Measurements from ENCODE around the gene UBN1.

The UBN1 gene

GRCh38 chr16:4910828-4911227 is 63.5 kb downstream of the UBN1 start:
- no peak overlapping the region for H3K4me3 ChIP-seq (ENCODE audit: low read depth, low read length)
- DNase-seq (ENCODE audit: low read depth) = no peak
- TF ChIP-seq, protein P1, sequence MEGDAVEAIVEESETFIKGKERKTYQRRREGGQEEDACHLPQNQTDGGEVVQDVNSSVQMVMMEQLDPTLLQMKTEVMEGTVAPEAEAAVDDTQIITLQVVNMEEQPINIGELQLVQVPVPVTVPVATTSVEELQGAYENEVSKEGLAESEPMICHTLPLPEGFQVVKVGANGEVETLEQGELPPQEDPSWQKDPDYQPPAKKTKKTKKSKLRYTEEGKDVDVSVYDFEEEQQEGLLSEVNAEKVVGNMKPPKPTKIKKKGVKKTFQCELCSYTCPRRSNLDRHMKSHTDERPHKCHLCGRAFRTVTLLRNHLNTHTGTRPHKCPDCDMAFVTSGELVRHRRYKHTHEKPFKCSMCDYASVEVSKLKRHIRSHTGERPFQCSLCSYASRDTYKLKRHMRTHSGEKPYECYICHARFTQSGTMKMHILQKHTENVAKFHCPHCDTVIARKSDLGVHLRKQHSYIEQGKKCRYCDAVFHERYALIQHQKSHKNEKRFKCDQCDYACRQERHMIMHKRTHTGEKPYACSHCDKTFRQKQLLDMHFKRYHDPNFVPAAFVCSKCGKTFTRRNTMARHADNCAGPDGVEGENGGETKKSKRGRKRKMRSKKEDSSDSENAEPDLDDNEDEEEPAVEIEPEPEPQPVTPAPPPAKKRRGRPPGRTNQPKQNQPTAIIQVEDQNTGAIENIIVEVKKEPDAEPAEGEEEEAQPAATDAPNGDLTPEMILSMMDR (IDR thresholded peaks at IDR 0.05; ENCODE audit: control insufficient read depth, extremely low read depth, insufficient read depth) = no peak

DNA sequence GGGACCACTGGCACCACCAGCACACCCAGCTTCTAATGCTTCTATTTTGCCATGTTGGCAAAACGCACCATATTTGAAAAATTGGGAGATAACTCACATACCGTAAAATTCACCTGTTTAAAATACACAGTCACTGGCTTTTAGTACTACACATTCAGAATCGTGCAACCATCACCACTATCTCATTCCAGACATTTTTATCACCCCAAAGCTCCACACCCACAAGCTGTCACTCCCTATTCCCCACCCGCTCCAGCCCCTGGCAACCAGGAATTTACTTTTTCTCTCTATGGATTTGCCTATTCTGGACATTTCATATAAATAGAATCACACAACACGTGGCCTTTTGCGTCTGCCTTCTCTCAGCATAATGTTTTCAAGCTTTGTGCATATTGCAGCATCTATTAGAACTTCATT is 64.7 kb downstream of the UBN1 start:
- TF ChIP-seq, protein P1 (IDR thresholded peaks at IDR 0.05; ENCODE audit: control insufficient read depth, extremely low read depth, insufficient read depth) = no peak
- H3K4me3 ChIP-seq (ENCODE audit: low read depth, low read length) = no peak overlapping the region
- no peak for DNase-seq (ENCODE audit: low read depth)

DNA sequence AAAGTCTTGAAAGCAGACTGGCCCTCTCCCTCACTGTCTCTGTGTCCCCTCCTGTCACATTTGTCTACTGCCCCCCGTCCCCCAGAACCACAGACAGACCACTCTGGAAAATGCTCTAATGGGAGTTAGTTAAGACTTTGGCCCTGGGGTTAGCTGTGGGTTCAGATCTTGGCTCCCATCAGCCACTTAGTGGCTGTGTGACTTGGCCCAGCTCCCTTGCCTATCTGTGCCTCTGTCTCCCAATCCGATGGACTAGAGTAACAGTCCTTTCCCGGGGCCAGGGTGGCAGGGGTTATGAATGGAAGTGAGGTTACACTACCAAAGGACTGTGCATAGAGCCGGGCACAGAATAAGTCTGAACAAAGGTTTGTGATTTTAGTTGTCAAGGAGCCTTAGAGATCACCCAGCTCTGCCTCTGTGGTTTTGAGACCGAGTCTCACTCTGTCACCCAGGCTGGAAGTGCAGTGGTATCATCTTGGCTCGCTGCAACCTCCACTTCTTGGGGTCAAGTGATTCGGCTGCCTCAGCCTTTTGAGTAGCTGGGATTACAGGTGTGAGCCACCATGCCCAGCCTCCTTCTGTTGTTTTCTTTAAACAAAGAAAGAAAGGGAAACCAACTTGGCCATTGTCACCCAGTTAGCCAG is 66.0 kb downstream of the UBN1 start:
- DNase-seq (ENCODE audit: low read depth) = no peak
- H3K4me3 ChIP-seq (ENCODE audit: low read depth, low read length) = no peak overlapping the region
- TF ChIP-seq, protein P1 (IDR thresholded peaks at IDR 0.05; ENCODE audit: control insufficient read depth, extremely low read depth, insufficient read depth) = no peak

- no peak overlapping the region for H3K4me3 ChIP-seq (ENCODE audit: low read depth, low read length)
- no peak for DNase-seq (ENCODE audit: low read depth)
- TF ChIP-seq, protein P1 (IDR thresholded peaks at IDR 0.05; ENCODE audit: control insufficient read depth, extremely low read depth, insufficient read depth) = no peak
These were observed 66.7 kb downstream of the UBN1 start for GRCh38 chr16:4913774-4914525.

- TF ChIP-seq, protein P1 (IDR thresholded peaks at IDR 0.05; ENCODE audit: control insufficient read depth, extremely low read depth, insufficient read depth) = no peak
These were observed 67.4 kb downstream of the UBN1 start for GRCh38 chr16:4914528-4915225.

DNA sequence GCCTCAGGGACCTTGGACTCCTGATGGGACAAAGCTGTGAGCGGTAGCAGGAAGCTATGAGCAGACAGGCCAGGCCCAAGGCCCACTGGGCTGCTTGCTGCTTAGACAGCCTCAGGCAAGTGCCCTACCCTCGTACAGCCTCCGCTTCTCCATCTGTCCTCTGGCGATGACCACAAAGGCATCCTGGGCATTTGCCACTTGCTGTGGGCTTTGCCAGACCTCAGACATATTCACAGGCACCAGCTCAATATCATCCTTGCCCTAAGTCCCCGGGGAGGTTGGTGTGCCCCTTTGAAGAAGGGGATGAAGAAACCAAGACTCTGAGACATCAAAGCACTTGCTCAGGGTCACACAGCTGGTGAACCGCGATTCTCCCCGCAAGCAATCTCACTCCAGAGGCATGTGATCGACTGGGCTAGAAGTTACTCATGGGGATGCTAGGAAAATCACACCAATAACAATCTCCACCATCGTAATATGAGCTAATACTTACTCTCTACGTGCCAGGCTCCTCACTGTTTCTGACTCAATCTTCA is 68.0 kb downstream of the UBN1 start:
- H3K4me3 ChIP-seq (ENCODE audit: low read depth, low read length) = no peak overlapping the region
- TF ChIP-seq, protein P1 (IDR thresholded peaks at IDR 0.05; ENCODE audit: control insufficient read depth, extremely low read depth, insufficient read depth) = no peak
- no peak for DNase-seq (ENCODE audit: low read depth)

More at GRCh38 chr16:4914528-4915225, 67.4 kb downstream of the UBN1 start:
- DNase-seq (ENCODE audit: low read depth) = no peak
- H3K4me3 ChIP-seq (ENCODE audit: low read depth, low read length) = no peak overlapping the region
